ENCODE data around the gene ZNF654.

DNA sequence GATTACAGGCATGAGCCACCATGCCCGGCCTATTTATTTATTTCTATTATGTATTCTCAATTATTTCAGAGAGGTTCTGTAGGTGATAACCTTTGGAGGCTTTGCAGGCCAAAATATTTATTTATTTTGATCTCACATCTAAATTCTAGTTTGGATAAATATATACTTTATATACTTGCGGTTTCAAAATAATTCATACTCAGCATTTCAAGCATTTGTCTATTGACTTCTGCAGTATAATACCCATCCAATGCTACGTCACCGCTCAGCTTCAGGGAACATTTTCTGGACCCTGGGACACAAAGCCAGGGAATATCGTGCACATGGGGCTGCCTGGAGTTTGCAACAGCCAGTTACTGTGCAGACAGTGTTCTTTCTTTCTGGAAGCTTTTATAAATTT, 22.8 kb upstream of the ZNF654 start:
- TF ChIP-seq, protein P1, sequence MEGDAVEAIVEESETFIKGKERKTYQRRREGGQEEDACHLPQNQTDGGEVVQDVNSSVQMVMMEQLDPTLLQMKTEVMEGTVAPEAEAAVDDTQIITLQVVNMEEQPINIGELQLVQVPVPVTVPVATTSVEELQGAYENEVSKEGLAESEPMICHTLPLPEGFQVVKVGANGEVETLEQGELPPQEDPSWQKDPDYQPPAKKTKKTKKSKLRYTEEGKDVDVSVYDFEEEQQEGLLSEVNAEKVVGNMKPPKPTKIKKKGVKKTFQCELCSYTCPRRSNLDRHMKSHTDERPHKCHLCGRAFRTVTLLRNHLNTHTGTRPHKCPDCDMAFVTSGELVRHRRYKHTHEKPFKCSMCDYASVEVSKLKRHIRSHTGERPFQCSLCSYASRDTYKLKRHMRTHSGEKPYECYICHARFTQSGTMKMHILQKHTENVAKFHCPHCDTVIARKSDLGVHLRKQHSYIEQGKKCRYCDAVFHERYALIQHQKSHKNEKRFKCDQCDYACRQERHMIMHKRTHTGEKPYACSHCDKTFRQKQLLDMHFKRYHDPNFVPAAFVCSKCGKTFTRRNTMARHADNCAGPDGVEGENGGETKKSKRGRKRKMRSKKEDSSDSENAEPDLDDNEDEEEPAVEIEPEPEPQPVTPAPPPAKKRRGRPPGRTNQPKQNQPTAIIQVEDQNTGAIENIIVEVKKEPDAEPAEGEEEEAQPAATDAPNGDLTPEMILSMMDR (IDR thresholded peaks at IDR 0.05) = no peak
- TF ChIP-seq POLR2A (IDR thresholded peaks at IDR 0.05) (no peak), POLR2AphosphoS5 (IDR thresholded peaks at IDR 0.05) (no peak)

All from suprapubic skin (tissue), 4 donors.